Forelimb muscle (tissue), 1 donor: ENCODE measurements around the gene ZBTB5. TPM values are rescaled to one million over a fixed set of nuclear protein-coding genes. Genes with fewer than 3 reads are reported as not detected.
"Not testable (repeated sequence)": the region's sequence is repeated elsewhere in the genome, so short reads cannot be mapped to it uniquely, and the experiment has no call there.

Source experiments
- DNase-seq: peaks from one replicate; pipeline ENCODE4 v3.0.0-alpha.2; 2013; ENCODE audit warnings: low read depth
- polyA plus RNA-seq: library from polyadenylated mRNA; unstranded; fragments of 120-200 nt; gene quantifications from one replicate; pipeline ENCODE4 v1.2.1, GENCODE V29; 2013; ENCODE audit not compliant: insufficient read length

Gene ZBTB5
- polyA plus RNA-seq, 1 donor, result 14.8 TPM

DNA sequence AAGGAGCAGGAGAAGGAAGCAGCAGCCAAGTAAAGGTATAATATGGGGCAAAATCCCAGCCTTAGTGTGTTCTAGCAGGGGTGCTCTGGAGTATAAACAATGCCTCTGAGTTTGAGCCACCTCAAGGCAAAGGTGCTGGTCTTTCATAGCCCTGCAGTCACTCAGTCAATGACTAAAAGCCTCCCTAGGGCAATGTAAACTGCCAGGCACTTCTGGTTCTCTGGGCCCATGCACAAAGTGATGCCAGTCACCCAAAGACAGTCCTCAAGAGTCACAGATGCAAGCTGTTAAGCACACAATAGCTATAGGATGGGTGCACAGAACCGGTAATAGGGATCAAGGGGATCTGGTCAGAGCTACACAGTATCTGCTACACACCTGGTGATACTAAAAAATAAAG lies 12.6 kb downstream of the ZBTB5 start:
- DNase-seq, result no peak

DNA sequence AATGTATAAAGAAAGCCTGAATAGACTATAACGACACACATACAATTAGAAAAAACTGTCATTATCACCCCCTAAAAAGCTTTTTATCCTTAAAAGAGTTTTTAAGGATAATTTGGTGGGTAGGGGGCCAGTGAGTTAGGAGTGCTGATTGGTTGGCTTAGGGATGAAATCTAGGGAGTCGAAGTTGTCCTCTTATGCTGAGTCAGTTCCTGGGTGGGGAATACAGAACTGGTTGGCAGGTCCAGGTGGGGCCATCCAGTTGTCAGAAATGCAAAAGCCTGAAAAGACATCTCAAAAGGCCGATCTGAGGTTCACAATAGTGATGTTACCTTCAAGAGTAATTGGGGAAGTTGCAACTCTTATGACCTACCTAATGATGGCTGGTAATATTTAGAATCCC lies 13.6 kb downstream of the ZBTB5 start:
- no peak for DNase-seq

DNA sequence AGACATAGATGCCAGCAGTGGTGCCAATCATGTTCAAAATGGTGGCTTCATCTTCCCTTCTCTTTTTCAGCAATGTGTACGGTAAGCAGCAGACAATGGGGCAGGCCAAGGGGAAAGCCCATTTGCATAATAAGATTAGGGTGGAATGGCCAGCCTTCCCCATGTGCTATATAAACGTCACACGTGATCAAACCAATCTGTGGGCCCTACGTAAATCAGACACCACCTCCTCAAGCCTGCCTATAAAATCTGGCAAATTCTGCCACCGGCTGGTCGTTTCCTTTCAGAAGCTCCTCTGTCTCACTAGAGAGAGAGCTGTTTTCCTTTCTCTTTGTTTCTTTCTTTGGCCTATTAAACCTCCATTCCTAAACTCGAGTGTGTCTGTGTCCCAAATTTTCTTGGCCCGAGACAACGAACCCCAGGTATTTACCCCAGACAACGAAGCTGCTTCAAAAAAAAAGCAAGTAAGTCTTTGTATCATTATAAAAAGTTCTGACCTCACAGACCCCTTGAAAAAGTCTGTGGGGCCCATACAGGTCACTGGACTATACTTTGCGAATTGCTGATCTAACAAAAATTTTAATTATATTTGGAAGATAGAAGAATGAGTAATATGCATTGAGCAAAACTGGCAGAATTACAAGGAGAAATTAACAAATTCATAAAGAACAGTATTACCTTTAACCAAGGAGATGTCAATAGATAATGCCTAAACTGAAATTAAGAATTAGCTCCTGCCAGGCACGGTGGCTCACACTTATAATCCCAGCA lies 15.2 kb downstream of the ZBTB5 start:
- no peak for DNase-seq

DNA sequence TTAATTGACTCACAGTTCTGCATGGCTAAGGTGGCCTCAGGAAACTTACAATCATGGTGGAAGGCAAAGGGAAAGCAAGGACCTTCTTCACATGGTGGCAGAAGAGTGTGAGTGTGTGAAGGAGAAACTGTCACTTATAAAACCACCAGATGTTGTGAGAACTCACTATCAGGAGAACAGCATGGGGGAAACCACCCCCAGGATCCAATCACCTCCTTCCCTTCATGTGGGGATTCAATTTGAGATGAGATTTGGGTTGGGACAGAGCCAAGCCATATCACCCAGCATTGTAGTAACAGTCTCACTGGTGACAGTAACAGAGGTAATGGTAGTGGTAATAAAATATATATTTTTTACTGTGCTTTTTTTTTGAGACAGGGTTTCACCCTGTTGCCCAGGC lies 18.1 kb downstream of the ZBTB5 start:
- DNase-seq, result no peak

DNA sequence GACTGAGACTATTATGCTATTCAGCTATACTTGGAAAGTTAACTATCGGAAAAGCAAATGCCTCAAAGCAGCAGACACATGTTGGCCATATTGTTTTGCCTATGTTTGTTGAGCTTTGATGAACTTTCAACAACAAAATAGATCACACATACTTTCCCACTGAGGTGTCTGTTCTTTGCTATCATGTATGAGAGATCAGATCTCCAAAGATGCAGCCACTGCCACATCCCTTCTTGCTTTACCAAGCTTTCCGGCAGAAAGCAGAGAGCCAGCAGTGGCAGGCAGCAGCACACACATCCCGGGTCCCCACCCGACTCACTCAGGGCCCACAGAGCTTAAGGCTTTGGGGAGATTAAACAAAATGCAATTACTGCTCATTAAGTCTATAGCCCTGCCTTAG lies 18.8 kb downstream of the ZBTB5 start:
- DNase-seq, result no peak

DNA sequence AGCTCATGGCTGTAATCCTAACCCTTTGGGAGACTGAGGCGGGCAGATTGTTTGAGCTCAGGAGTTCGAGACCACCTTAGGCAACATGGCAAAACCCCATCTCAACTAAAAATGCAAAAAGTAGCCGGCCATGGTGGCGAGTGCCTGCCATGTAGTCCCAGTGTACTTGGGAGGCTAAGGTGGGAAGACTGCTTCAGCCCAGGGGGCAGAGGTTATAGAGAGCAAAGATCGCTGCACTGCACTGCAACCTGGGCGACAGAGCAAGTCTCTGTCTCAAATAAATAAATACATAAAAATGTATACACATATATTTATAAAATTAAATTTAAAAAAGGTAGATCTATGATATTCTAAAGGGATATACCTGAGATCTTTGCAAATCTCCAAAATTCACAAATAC lies 19.4 kb downstream of the ZBTB5 start:
- no peak for DNase-seq

DNA sequence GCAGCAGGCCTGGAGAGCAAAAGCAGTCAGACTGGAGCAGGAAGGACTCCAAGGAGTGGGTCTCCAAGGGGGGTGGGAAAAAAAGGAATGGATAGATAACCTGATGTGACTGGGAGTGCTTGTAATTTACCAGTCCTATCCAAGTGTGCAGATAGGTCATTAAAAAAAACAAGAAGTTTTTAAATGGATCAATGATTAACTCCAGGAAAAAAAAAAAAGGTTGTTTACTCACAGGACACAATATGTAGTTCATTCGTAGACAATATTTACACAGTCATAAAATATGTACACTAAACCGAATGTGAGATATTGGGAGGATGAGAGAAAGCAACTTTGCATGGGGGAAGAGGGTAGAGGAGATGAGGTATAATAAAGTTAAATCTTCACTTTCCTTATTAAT lies 20.4 kb downstream of the ZBTB5 start:
- DNase-seq, result no peak

DNA sequence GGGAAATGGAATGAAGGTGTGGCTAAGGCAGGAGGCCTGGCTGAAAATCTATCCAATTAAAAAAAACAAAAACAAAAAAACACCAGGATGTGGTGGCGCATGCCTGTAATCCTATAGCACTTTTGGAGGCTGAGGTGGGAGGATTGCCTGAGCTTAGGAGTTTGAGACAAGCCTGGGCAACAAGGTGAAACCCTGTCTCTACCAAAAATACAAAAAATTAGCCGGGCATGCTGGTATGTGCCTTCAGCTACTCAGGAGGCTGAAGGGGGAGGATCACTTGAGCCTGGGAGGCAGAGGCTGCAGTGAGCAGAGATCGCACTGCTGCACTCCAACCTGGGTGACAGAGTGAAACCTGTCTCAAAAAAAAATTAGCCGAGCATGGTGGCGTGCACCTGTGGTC lies 21.7 kb downstream of the ZBTB5 start:
- DNase-seq, result no peak

DNA sequence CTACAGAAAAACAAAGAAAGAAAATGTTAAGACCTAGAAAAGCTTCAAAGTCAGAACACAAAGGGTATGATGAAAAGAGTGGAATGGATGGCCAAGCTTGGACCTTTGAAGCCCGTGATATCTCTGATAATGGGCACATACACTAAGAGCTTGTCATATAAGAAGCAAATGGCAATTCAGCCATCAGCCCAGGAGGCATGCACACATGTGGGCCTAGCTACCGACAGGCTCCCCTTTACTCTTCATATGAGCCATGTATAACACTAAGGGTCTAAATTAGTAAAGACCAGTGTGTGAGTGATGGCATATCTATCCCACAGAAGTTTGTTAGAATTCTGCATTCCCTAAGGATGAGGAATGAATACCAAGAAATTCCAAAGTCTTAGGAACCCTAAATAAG lies 22.7 kb downstream of the ZBTB5 start:
- no peak for DNase-seq

DNA sequence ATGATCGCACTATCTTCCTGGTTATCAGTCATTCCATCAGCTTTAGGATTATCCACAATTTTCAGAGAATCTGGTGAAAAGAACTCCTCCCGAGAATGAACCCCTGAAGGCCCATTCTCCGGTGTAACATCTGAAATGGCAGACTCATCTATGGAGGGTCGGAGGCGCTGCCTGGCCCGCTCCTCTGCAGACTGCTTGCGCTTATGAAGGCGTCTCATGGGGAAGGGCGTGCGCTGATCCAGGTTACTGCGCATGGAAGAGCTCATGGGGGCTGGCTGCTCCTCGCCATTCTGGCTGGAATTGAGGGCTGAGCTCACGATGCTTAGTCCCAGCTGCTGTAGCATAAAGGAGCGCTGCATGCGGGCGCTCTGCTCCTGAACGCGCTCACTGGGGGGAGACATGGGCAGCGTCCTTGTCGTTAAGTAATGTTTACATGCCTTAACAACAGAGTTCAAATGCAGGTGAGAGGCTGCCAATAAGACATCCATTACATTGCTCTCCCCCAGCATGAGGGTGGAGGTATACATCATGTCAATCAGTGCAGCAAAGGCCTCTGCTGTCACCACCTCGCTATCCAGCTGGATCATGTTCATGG lies 23.4 kb downstream of the ZBTB5 start:
- DNase-seq, result no peak

DNA sequence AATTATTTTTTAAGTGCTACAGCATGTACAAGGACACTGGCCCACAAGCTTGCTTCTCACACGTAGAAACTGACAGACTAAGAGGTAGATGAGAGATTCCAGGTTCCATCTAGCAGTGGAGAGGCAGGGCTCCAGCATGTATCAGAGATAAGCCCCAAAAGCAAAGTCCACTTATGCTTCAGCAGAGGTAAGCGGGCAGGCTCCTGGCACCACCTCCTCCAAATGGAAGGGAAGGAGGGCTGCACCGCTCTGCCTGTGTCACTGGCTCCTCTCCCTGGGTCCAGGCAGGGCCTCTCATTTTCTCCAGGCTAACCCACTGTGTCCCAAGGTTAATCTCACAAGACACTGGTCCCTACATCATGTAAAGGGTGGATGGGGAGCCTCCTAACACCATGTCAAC lies 26.9 kb downstream of the ZBTB5 start:
- no peak for DNase-seq

DNA sequence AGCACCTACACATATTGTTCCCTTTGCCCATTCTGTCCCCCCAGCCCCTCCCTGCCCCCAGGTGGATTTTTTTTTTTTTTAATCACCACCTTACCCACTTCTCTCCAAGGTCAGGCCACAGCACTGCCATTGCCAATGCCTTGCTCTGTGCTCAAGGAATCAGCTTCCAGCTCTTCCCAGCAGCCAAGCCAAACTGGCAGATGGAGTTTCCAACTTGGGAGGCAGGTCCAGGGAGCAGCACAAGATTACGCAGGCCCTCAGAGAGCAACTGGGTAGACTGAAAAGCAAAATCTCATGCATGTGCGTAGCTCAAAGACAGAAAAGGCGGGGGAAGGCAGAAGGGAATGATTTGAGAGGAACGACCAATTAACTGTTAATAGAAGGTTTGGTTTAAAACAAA lies 27.6 kb downstream of the ZBTB5 start:
- no peak for DNase-seq

DNA sequence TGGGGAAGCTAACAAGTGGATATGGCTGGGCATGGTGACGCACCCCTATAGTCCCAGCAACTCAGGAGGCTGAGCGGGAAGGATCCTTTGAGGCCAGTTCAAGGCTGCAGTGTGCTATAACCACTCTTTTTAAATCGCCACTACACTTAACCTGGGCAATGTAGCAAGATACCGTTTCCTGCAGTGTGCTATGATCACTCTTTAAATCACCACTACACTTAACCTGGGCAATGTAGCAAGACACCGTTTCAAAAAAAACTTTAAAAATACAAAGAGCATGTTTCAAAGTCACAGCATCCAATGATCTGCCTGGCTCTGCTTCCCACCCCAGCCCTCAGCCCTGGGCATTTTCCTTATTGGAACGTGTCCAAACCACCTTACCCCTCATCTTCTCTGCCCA lies 28.2 kb downstream of the ZBTB5 start:
- no peak for DNase-seq

DNA sequence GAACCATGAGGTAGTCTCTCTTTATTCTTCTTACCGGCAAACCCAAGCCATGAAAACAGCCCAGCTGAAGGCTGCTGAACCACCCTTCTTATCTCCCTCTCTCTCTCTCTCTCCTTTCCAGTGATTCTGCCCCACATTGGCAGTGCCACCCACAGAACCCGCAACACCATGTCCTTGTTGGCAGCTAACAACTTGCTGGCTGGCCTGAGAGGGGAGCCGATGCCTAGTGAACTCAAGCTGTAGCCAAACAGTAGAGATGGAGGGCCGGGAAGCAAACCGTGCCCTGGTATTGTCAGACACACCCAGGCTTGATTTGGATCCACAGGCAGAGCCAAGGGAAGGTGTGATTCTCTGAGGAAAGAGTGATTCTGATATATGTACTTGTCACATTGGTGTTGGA lies 28.7 kb downstream of the ZBTB5 start:
- DNase-seq, result no peak

DNA sequence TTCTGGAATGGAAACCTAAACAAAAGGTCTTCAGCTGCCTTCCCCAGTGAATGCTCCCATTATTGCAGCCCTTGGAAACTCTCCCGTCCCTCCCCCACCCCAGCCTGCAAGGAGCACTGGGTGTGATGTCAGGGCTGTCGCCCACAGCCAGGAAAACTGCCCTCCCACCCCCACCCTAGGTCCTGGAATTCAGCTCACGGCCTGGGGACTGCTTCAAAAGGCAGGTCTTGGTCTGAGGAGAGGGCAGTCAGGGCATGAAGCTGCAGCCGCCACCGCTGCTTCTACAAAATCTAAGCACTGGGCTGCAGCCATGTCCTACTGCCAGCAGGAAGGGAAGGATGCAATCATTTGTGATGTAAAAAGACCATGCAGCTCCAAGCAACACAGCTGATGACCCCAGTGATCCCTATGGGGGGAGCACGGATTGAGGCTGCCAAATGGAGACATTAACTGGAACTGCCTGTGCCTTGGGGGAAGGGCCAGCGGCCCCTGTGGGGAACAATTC lies 31.3 kb downstream of the ZBTB5 start:
- no peak for DNase-seq

DNA sequence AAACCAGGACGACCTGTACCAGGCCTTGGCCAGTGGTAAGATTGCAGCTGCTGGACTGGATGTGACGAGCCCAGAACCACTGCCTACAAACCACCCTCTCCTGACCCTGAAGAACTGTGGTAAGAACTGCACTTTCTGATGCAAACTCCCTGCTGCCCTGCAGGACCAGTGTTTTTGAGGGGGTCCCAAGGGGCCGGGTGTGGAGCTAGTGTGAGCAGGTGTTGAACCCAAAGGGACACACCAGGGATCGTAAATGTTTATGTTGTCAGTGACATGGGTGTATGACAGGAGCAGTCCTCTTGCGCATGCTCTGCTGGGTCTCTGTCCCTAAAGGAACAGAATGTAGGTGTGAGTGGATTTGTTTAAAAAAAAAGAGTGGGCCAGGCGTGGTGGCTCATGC lies 33.2 kb downstream of the ZBTB5 start:
- no peak for DNase-seq

DNA sequence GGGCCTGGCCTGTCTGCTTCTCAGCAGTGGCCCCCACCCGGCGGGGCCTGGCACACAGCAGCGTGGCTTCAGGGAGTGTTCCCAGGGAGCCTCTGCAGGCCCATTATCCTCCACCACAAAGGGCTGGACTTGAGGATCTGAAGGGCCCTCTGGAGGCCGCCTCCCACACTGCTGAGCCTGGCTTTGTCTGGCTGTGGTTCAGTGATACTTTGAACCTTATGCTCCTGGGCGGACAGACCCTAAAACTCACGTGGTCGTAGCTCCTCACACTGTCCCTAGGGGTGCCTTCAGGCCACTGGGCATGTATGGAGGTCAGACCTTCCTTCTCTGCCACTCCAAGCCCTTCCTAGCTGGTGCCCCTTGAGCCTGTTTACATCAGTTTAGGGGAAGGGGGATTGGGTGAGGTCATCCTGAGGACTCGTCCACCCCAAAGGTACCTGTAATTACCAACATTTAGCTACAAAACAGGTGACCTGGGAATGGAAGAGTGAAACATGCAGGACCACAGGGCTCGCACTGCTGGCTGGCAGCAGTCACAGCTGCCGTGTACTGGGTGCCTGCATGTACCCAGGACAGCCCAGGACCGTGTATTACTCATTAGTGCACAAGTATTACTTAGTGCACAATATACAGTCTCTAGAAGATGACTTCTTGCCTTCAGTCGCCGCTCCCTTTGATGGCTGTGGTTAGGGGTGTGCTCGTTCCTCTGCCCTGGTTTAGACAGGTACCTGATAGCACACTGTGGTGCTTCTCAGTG lies 34.2 kb downstream of the ZBTB5 start:
- DNase-seq, result no peak

DNA sequence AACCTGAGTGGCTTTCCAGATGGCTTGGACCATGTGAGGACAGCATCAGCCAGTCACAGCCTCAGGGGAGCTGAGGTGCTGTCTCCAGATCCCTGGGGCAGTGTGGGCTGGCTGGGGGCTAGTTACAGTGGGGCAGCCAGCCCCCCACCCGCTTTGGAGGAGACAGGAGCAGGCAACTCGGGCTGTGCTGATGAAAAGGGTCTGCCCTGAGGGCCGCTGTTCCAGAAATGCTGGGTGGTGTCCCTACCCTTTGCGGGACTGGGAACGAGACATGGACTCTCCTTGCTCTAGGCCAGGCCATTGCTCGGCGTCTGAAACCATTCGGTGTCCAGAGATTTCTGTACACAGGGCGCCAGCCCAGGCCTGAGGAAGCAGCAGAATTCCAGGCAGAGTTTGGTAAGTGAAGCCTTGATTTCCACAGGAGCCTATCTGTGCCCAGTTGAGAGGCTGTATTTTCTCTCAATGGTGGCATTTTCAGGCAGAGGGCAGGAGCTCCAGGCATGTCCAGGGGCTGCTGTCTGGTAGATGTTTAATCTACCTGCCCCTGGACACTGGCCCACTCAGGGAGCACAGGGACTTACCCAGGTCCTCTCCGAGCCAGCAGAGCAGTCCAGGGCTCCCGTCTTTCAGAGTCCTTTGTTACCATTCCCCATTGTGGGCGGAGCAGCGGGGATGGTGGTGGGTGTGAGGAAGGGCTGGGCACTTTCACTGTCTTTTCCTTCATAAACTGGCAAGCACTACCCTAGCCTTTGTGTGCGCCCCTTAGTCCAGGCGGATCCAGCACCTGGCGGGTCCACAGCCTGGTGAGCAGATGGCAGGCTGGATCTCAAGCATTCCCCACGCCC lies 35.6 kb downstream of the ZBTB5 start:
- no peak for DNase-seq

DNA sequence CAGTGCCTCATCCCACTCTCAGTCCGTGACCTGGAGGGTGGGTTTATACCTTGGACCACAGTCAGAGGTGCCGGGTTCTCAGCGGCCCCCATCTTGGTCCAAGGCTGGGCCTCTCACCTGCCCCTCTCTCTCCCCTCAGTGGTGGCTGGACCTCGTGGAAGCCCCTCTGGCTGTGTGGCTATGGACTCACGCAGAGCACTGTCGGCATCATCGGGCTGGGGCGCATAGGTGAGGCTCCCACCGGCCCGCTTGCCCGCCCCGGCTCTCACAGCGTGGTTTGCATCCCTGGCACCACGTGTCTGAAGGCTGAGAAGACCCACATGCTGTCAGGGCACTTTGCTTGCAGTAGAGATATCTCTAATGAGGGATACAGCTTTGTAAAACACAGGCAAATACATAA lies 36.9 kb downstream of the ZBTB5 start:
- DNase-seq, result no peak

DNA sequence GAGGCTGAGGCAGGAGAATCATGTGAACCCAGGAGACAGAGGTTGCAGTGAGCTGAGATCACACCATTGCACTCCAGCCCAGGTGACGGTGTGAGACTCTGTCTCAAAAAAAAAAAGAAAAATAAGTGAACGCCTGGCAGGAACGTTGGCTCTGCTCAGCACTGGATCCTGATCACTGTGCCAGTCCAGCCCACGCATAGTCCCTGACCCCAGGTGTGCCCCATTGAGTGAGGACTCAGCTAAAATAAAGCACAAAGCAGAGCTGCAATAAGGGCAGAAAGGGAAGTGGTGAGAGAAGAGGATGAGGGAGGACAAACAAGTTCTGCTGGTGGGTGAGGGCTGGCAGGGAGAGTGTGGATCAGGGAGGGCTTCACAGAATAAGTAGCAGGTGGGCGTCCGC lies 38.4 kb downstream of the ZBTB5 start:
- DNase-seq, result no peak

DNA sequence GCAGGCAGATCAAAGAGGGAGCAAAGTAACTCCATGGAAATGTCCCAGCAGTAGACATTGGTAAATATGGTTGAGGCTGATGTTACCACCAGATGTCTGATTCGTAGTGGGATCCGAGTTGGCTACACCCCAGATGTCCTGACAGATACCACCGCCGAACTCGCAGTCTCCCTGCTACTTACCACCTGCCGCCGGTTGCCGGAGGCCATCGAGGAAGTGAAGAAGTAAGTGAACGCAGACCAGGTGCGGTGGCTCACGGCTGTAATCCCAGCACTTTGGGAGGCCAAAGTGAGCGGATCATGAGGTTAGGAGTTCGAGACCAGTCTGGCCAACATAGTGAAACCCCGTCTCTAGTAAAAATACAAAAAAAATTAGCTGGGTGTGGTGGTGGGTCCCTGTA lies 38.8 kb downstream of the ZBTB5 start:
- not testable (repeated sequence) for DNase-seq

DNA sequence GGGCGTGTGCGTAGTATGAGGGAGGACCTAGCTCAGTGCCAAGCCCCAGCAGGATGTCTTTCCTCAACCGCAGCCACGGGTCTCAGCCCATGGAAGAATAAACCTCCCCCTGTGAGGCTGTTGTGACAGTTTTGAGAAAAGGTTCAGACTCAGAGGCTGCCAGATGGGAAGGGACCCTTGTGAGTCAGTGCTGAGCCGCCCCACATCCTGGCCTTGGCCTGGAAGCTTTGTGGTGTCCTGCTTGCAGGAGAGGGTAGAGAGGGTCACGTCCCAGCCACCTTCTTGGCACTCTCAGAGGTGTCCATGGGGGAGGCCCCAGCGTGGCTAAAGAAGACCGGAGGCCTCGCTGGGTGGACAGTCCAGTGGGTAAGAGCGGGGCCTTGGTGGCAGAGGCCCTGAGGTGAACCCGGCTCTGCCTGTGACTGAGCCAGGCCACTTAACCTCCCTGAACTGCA lies 39.9 kb downstream of the ZBTB5 start:
- DNase-seq, result no peak
